Trophoblast cell (in vitro differentiated cells and primary cell): ENCODE measurements around the gene SH3BP4.
A peak's percentile ranks its signal among the peaks of the same experiment; 100 is the strongest.
"Not testable (repeated sequence)": the region's sequence is repeated elsewhere in the genome, so short reads cannot be mapped to it uniquely, and the experiment has no call there.

Source experiments
- DNase-seq, 2 donors: peaks; one replicate each; pipeline ENCODE4 v3.0.0-alpha.2; 2016
- H2AFZ ChIP-seq: 2 replicates; pipeline ENCODE4 v1.6.1; 2013; ENCODE audit warnings: low read length, moderate library complexity, mild to moderate bottlenecking; ENCODE audit not compliant: insufficient read depth, poor library complexity
- H2AK5ac ChIP-seq: 2 replicates; pipeline ENCODE4 v1.6.1; 2013; ENCODE audit warnings: mild to moderate bottlenecking, low read length
- H2BK120ac ChIP-seq: 2 replicates; pipeline ENCODE4 v1.6.1; 2013; ENCODE audit warnings: low read length, mild to moderate bottlenecking, moderate library complexity; ENCODE audit not compliant: insufficient read depth, poor library complexity
- H2BK12ac ChIP-seq: 2 replicates; pipeline ENCODE4 v1.6.1; 2013; ENCODE audit warnings: mild to moderate bottlenecking, low read length, moderate library complexity
- H2BK5ac ChIP-seq: 2 replicates; pipeline ENCODE4 v1.6.1; 2013; ENCODE audit warnings: low read length, low read depth, moderate library complexity, mild to moderate bottlenecking; ENCODE audit not compliant: poor library complexity
- H3K14ac ChIP-seq: 2 replicates; pipeline ENCODE4 v1.6.1; 2013; ENCODE audit warnings: mild to moderate bottlenecking, low read length
- H3K18ac ChIP-seq: 2 replicates; pipeline ENCODE4 v1.6.1; 2013; ENCODE audit warnings: mild to moderate bottlenecking, low read length
- H3K23ac ChIP-seq: 2 replicates; pipeline ENCODE4 v1.6.1; 2013; ENCODE audit warnings: low read length
- H3K27ac ChIP-seq: 2 replicates; pipeline ENCODE4 v1.5.1; 2013; ENCODE audit warnings: low read depth, mild to moderate bottlenecking, inconsistent platforms, low read length, moderate library complexity
- H3K27me3 ChIP-seq: 2 replicates; pipeline ENCODE4 v1.6.1; 2013; ENCODE audit warnings: inconsistent platforms, mild to moderate bottlenecking, low read length, moderate library complexity; ENCODE audit not compliant: insufficient read depth
- H3K36me3 ChIP-seq, 2 experiments: 1 replicate in 1 of 2; 2 replicates in 1 of 2; pipeline ENCODE4 v1.6.1; 2013; ENCODE audit warnings: low read length in 2 of 2, mild to moderate bottlenecking in 2 of 2, moderate library complexity in 1 of 2; ENCODE audit not compliant: insufficient read depth in 2 of 2, control insufficient read depth in 1 of 2
- H3K4ac ChIP-seq: 2 replicates; pipeline ENCODE4 v1.6.1; 2013; ENCODE audit warnings: low read depth, mild to moderate bottlenecking, low read length, moderate library complexity
- H3K4me1 ChIP-seq, 2 experiments: 1 replicate in 1 of 2; 2 replicates in 1 of 2; pipeline ENCODE4 v1.6.1; 2013; ENCODE audit warnings: low read length in 2 of 2, mild to moderate bottlenecking in 2 of 2, moderate library complexity in 1 of 2; ENCODE audit not compliant: insufficient read depth in 2 of 2, control insufficient read depth in 1 of 2
- H3K4me2 ChIP-seq: 2 replicates; pipeline ENCODE4 v1.6.1; 2013; ENCODE audit warnings: inconsistent platforms, mild to moderate bottlenecking, low read length, moderate library complexity
- H3K4me3 ChIP-seq: 2 replicates; pipeline ENCODE4 v1.5.1; 2013; ENCODE audit warnings: mild to moderate bottlenecking, low read depth, low read length, inconsistent platforms
- H3K79me1 ChIP-seq: one replicate; pipeline ENCODE4 v1.6.1; 2013; ENCODE audit warnings: low read length
- H3K79me2 ChIP-seq: 2 replicates; pipeline ENCODE4 v1.6.1; 2013; ENCODE audit warnings: low read length, mild to moderate bottlenecking; ENCODE audit not compliant: control insufficient read depth, insufficient read depth, poor library complexity
- H3K9ac ChIP-seq: 2 replicates; pipeline ENCODE4 v1.6.1; 2013; ENCODE audit warnings: mild to moderate bottlenecking, low read length
- H3K9me3 ChIP-seq: 2 replicates; pipeline ENCODE4 v1.6.1; 2013; ENCODE audit warnings: low read depth, mild to moderate bottlenecking, control low read depth, inconsistent platforms, low read length; ENCODE audit not compliant: insufficient read depth
- H4K12ac ChIP-seq: 2 replicates; pipeline ENCODE4 v1.6.1; 2013; ENCODE audit warnings: low read depth, mild to moderate bottlenecking, low read length, moderate library complexity
- H4K8ac ChIP-seq: 2 replicates; pipeline ENCODE4 v1.6.1; 2013; ENCODE audit warnings: low read depth, mild to moderate bottlenecking, low read length, moderate library complexity
- H4K91ac ChIP-seq: one replicate; pipeline ENCODE4 v1.6.1; 2013; ENCODE audit warnings: low read depth, mild to moderate bottlenecking, low read length, moderate library complexity
- WGBS: extraction: QIAGEN DNeasy Blood & Tissue Kit; methylation state at CpG from one replicate; pipeline ENCODE4 v1.1.7; 2013; ENCODE audit warnings: missing lambda C conversion rate; ENCODE audit not compliant: insufficient read length, insufficient coverage; ENCODE audit errors: extremely low coverage; 5-methylcytosine and 5-hydroxymethylcytosine counted together

SH3BP4 gene

GRCh38 chr2:235054919-235055318 lies 103.1 kb downstream of the SH3BP4 start:
- Histone ChIP-seq H3K4ac (no peak overlapping the region), H3K4me2 (no peak overlapping the region), H2BK120ac (no peak overlapping the region), H4K12ac (no peak overlapping the region), H2BK12ac (no peak overlapping the region), H3K4me3 (no peak overlapping the region), H3K4me1 (peaks cover 11 to 16% of the 10 kb centered on the region in 2 experiments), H2AFZ (no peak overlapping the region), H3K36me3 (peaks cover 29 to 40% of the 10 kb centered on the region in 2 experiments), H3K14ac (no peak overlapping the region), H4K8ac (no peak overlapping the region), H3K9me3 (peaks cover 2% of the 10 kb centered on the region), H3K27ac (no peak overlapping the region), H3K18ac (no peak overlapping the region), H3K23ac (no peak overlapping the region), H3K27me3 (no peaks in the 10 kb centered on the region), H3K79me2 (no peaks in the 10 kb centered on the region), H2BK5ac (no peak overlapping the region), H4K91ac (no peak overlapping the region), H2AK5ac (no peak overlapping the region), H3K79me1 (peaks cover 9% of the 10 kb centered on the region), H3K9ac (no peak overlapping the region)
- WGBS, result no CpG with 5 or more reads among the region's 7 CpGs
- no peak for DNase-seq

- Histone ChIP-seq H4K12ac (no peak overlapping the region), H2BK12ac (no peak overlapping the region), H3K23ac (no peak overlapping the region), H3K9me3 (peaks cover 2% of the 10 kb centered on the region), H4K8ac (no peak overlapping the region), H3K14ac (no peak overlapping the region), H2BK120ac (no peak overlapping the region), H3K4me3 (no peak overlapping the region), H3K4ac (no peak overlapping the region), H3K79me1 (peaks cover 3% of the 10 kb centered on the region), H2AFZ (no peak overlapping the region), H3K9ac (no peak overlapping the region), H2AK5ac (no peak overlapping the region), H3K79me2 (no peaks in the 10 kb centered on the region), H3K18ac (no peak overlapping the region), H3K36me3 (peaks cover 29 to 40% of the 10 kb centered on the region in 2 experiments), H3K27me3 (no peaks in the 10 kb centered on the region), H3K27ac (no peak overlapping the region), H3K4me2 (no peak overlapping the region), H3K4me1 (peaks cover 4 to 7% of the 10 kb centered on the region in 2 experiments), H4K91ac (no peak overlapping the region), H2BK5ac (no peak overlapping the region)
- no CpG with 5 or more reads among the region's 12 CpGs for WGBS
- DNase-seq, result peak in 1 of 2 donors; percentile 62
Measured at GRCh38 chr2:235055891-235056516, 104.2 kb downstream of the SH3BP4 start.

GRCh38 chr2:235056768-235057167 lies 105.0 kb downstream of the SH3BP4 start:
- H2BK5ac ChIP-seq, result no peak overlapping the region
- H2BK12ac ChIP-seq, result no peak overlapping the region
- H3K4ac ChIP-seq, result no peak overlapping the region
- no peaks in the 10 kb centered on the region for H3K79me2 ChIP-seq
- H2AFZ ChIP-seq, result no peak overlapping the region
- peaks cover 2% of the 10 kb centered on the region for H3K9me3 ChIP-seq
- no peak overlapping the region for H2AK5ac ChIP-seq
- H3K23ac ChIP-seq, result no peak overlapping the region
- H3K27me3 ChIP-seq, result no peaks in the 10 kb centered on the region
- no peak for DNase-seq
- H3K4me3 ChIP-seq, result no peak overlapping the region
- no peak overlapping the region for H4K12ac ChIP-seq
- no peak overlapping the region for H3K9ac ChIP-seq
- no peak overlapping the region for H3K4me2 ChIP-seq
- H3K27ac ChIP-seq, result no peak overlapping the region
- no peak overlapping the region for H2BK120ac ChIP-seq
- H4K8ac ChIP-seq, result no peak overlapping the region
- no peak overlapping the region for H3K14ac ChIP-seq
- H4K91ac ChIP-seq, result no peak overlapping the region
- H3K4me1 ChIP-seq, result no peaks in the 10 kb centered on the region
- no peaks in the 10 kb centered on the region for H3K79me1 ChIP-seq
- no CpG with 5 or more reads among the region's 6 CpGs for WGBS
- H3K18ac ChIP-seq, result no peak overlapping the region
- H3K36me3 ChIP-seq, result peaks cover 29 to 40% of the 10 kb centered on the region in 2 experiments

GRCh38 chr2:235057616-235058015 lies 105.8 kb downstream of the SH3BP4 start:
- H3K36me3 ChIP-seq, result peaks cover 21 to 32% of the 10 kb centered on the region in 2 experiments
- not testable (repeated sequence) for H3K14ac ChIP-seq, DNase-seq, H2BK5ac ChIP-seq, H3K27ac ChIP-seq, H2AK5ac ChIP-seq, H3K4me1 ChIP-seq, H3K9me3 ChIP-seq, H3K23ac ChIP-seq, H2BK12ac ChIP-seq, H4K91ac ChIP-seq, H3K4me3 ChIP-seq, H3K18ac ChIP-seq, H3K27me3 ChIP-seq, H4K8ac ChIP-seq, H3K4me2 ChIP-seq, H3K79me2 ChIP-seq, H3K9ac ChIP-seq, H3K4ac ChIP-seq, H3K79me1 ChIP-seq, H4K12ac ChIP-seq, H2AFZ ChIP-seq, H2BK120ac ChIP-seq
- no CpG with 5 or more reads among the region's 3 CpGs for whole genome bisulfite sequencing
